Sigmoid colon (tissue), 4 donors: ENCODE data around the gene CRYBB3.
A peak's percentile ranks its signal among the peaks of the same experiment; 100 is the strongest.

Experiments used
- CTCF ChIP-seq, 4 experiments: fragments of 450-650 bp in 3 of 4; fragments of 200-600 bp in 1 of 4; IDR thresholded peaks; one replicate each; pipeline ENCODE4 v1.5.1; 2016 to 2019; ENCODE audit warnings: antibody characterized with exemption in 4 of 4, mild to moderate bottlenecking in 3 of 4, moderate library complexity in 2 of 4
- EP300 ChIP-seq, 4 donors: sonication (generic); formaldehyde crosslinking; IDR thresholded peaks; one replicate each; pipeline ENCODE4 v1.6.1; 2017; ENCODE audit warnings: antibody characterized with exemption in 4 of 4
- POLR2AphosphoS5 ChIP-seq, 4 donors: sonication (generic); formaldehyde crosslinking; IDR thresholded peaks; one replicate each; pipeline ENCODE4 v1.6.1; 2017; ENCODE audit warnings: antibody characterized with exemption in 4 of 4

DNA sequence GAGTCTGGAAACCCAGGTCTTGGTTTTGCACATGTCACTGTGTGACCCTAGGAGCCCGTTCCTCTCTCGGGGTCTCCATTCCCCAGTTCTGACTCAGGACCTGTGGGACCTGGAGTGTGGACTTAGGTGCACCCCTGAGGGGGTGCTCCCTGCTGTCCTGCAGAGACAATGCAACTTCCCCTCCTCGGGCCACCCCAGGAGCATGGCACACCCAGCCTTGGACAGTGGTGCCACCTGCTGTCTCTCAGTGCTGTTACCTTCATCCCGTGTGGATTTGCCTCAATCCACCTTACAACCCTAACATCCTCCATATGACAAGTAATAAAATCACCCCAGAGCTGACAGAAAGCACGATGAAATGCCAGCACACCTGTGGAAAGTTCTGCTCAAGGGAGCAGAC is 27.5 kb upstream of the CRYBB3 start:
- TF ChIP-seq CTCF (IDR thresholded peaks at IDR 0.05) (peak; percentile 23 to 55 (median 45)), POLR2AphosphoS5 (IDR thresholded peaks at IDR 0.05) (no peak), EP300 (IDR thresholded peaks at IDR 0.05) (no peak)
